ENCODE results near the gene KIF2C. TPM values are rescaled to one million over a fixed set of nuclear protein-coding genes. Genes with fewer than 3 reads are reported as not detected.
"Not testable (repeated sequence)": the region's sequence is repeated elsewhere in the genome, so short reads cannot be mapped to it uniquely, and the experiment has no call there.

KIF2C gene
- total RNA-seq, 1 donor from 2014 or later, result 11.7 TPM

DNA sequence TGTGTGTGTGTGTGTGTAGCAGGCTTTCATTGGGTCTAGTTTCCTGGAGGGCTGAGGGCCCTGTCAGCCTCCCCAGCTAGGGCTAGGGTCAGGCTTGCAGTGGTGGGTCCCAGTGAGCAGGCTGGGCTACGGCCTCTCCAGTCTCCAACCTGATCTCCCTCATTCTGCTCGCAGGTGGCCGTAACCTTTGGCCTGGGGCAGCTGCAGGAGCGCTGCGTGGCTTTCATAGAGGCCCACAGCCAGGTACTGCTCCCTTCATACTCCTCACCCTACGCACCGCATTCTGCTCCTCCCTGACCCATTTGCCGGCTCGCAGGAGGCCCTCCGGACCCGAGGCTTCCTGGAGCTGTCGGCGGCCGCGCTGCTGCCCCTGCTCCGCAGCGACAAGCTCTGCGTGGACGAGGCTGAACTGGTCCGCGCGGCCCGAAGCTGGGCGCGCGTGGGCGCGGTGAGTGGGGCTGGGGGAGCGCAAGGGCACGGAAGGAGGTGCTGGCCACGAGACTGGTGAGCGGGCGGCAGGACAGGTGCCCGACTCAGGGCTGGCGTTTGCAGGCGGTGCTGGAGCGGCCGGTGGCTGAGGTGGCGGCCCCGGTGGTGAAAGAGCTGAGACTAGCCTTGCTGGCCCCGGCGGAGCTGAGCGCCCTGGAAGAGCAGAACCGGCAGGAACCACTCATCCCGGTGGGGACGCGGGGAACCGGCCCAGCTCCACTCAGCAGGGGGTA lies 73.3 kb downstream of the KIF2C start:
- DNase-seq, result no peak

DNA sequence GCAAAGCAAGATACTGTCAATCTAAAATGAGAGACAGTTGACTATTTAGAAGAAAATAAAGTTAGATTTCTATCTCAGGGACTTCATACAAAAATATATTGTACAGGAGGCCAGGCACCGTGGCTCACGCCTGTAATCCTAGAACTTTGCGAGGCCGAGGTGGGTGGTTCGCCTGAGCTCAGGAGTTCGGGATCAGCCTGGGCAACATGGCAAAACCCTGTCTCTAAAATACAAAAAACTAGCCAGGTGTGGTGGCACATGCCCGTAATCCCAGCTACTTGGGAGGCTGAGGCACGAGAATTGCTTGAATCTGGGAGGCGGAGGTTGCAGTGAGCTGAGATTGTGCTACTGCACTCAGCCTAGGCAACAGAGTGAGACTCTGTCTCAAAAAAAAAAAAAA lies 76.3 kb downstream of the KIF2C start:
- not testable (repeated sequence) for DNase-seq

DNA sequence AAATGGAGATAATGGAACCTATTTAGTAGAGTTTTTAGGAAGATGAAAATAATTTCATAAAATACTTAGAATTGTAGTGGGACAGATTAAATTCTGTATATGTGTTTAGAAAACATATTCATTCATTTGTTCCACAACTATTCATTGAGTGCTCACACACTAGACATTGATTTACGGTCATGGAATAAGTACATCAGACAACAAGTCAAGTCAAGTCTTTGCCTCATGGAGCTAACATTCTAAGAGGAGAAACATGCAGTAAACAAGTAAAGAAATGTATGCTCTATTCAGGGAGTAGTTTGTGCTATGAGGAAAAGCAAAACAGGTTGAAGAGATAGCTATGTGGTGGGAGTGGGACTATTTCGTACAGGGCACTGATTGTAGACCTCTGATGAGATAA lies 77.7 kb downstream of the KIF2C start:
- no peak for DNase-seq

Other genes starting within 250 kb of the KIF2C start
- 4.4 and 5.9 TPM in 2 replicates for gene TMEM53, start 65.4 kb upstream of the KIF2C start, total RNA-seq
- gene ARMH1, start 65.1 kb upstream of the KIF2C start, total RNA-seq, result not detected in 2 replicates
- gene RNU5D-1, start 8.7 kb upstream of the KIF2C start, total RNA-seq, result not detected in 2 replicates
- 1,197 and 2,124 TPM in 2 replicates for gene RPS8, start 35.7 kb downstream of the KIF2C start, total RNA-seq
- not detected in 2 replicates for gene BEST4, start 48.3 kb downstream of the KIF2C start, total RNA-seq
- 18.8 and 43.1 TPM in 2 replicates for gene PLK3, start 60.5 kb downstream of the KIF2C start, total RNA-seq
- gene DYNLT4, start 67.5 kb downstream of the KIF2C start, total RNA-seq, result 0.14 TPM in 1 of 2 replicates, not detected in the other
- 7.0 and 8.5 TPM in 2 replicates for gene BTBD19, start 68.7 kb downstream of the KIF2C start, total RNA-seq
- gene PTCH2, start 103.4 kb downstream of the KIF2C start, total RNA-seq, result under 0.01 and 0.05 TPM in 2 replicates
- gene EIF2B3, start 246.8 kb downstream of the KIF2C start, total RNA-seq, result 22.8 and 26.5 TPM in 2 replicates

Data from dermis blood vessel endothelial cell (primary cell).